ENCODE measurements around the gene SH3RF3. TPM values are rescaled to one million over a fixed set of nuclear protein-coding genes. Genes with fewer than 3 reads are reported as not detected.

The SH3RF3 gene
- total RNA-seq, 2 donors from 2014 or later, result 8.0 to 8.8 TPM

- Histone ChIP-seq H3K27me3 (no peaks in the 10 kb centered on the region), H3K36me3 (no peaks in the 10 kb centered on the region), H3K27ac (no peak overlapping the region), H3K4me3 (no peak overlapping the region), H3K9me3 (no peaks in the 10 kb centered on the region), H3K4me1 (peaks cover 0 to 37% of the 10 kb centered on the region in 2 donors)
- no peak for TF ChIP-seq CTCF (IDR thresholded peaks at IDR 0.05)
- peak; percentile 52 for DNase-seq (ENCODE audit: low spot score)
These were observed 127.1 kb downstream of the SH3RF3 start for GRCh38 chr2:109256111-109256510.

- DNase-seq (ENCODE audit: low spot score), result peak; percentile 76
- Histone ChIP-seq H3K4me1 (peaks cover 0 to 37% of the 10 kb centered on the region in 2 donors), H3K9me3 (no peaks in the 10 kb centered on the region), H3K4me3 (no peak overlapping the region), H3K27ac (no peak overlapping the region), H3K36me3 (no peaks in the 10 kb centered on the region), H3K27me3 (no peaks in the 10 kb centered on the region)
- TF ChIP-seq CTCF (IDR thresholded peaks at IDR 0.05), result no peak
These were observed 127.9 kb downstream of the SH3RF3 start for GRCh38 chr2:109256921-109257320.

- Histone ChIP-seq H3K9me3 (no peaks in the 10 kb centered on the region), H3K36me3 (no peaks in the 10 kb centered on the region), H3K4me3 (no peak overlapping the region), H3K27ac (no peak overlapping the region), H3K4me1 (peaks cover 0 to 37% of the 10 kb centered on the region in 2 donors), H3K27me3 (no peaks in the 10 kb centered on the region)
- DNase-seq (ENCODE audit: low spot score), result no peak
- TF ChIP-seq CTCF (IDR thresholded peaks at IDR 0.05), result no peak
These were observed 128.6 kb downstream of the SH3RF3 start for GRCh38 chr2:109257653-109258052.

- H3K4me1 ChIP-seq, result peaks cover 0 to 41% of the 10 kb centered on the region in 2 donors
- H3K27ac ChIP-seq, result no peak overlapping the region
- DNase-seq (ENCODE audit: low spot score), result no peak
- H3K36me3 ChIP-seq, result no peaks in the 10 kb centered on the region
- no peak overlapping the region for H3K4me3 ChIP-seq
- no peaks in the 10 kb centered on the region for H3K27me3 ChIP-seq
- no peak for TF ChIP-seq CTCF (IDR thresholded peaks at IDR 0.05)
- no peaks in the 10 kb centered on the region for H3K9me3 ChIP-seq
These were observed 129.4 kb downstream of the SH3RF3 start for GRCh38 chr2:109258376-109258775.

GRCh38 chr2:109258905-109259540 lies 130.0 kb downstream of the SH3RF3 start:
- H3K36me3 ChIP-seq, result no peaks in the 10 kb centered on the region
- H3K27me3 ChIP-seq, result no peaks in the 10 kb centered on the region
- no peak overlapping the region for H3K27ac ChIP-seq
- H3K4me1 ChIP-seq, result peaks cover 0 to 47% of the 10 kb centered on the region in 2 donors
- no peak for TF ChIP-seq CTCF (IDR thresholded peaks at IDR 0.05)
- DNase-seq (ENCODE audit: low spot score), result no peak
- H3K4me3 ChIP-seq, result no peak overlapping the region
- no peaks in the 10 kb centered on the region for H3K9me3 ChIP-seq

GRCh38 chr2:109259671-109260070 lies 130.7 kb downstream of the SH3RF3 start:
- H3K9me3 ChIP-seq, result no peaks in the 10 kb centered on the region
- H3K4me3 ChIP-seq, result no peak overlapping the region
- peaks cover 0 to 52% of the 10 kb centered on the region in 2 donors for H3K4me1 ChIP-seq
- H3K27ac ChIP-seq, result no peak overlapping the region
- H3K36me3 ChIP-seq, result no peaks in the 10 kb centered on the region
- no peak for TF ChIP-seq CTCF (IDR thresholded peaks at IDR 0.05)
- DNase-seq (ENCODE audit: low spot score), result no peak
- H3K27me3 ChIP-seq, result no peaks in the 10 kb centered on the region
